ENCODE measurements around the gene SLC25A13. TPM values are rescaled to one million over a fixed set of nuclear protein-coding genes. Genes with fewer than 3 reads are reported as not detected.

Gene SLC25A13
- total and polyA plus RNA-seq, 2 of the 4 experiments (the other 2 are of a cell fraction), result 7.4 to 11.7 TPM

DNA sequence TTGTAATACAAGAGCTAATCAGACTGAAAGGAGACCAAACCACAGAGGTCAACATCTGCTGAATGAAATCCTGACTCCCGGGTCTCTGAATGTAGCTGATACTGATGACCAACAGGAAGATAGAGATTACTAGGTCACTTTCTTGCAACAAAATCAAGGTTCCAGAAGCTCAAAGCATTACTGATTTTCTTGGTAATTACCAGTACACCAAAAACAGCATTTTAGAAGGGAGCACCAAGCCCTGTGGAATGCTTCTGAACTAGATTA, 177.7 kb downstream of the SLC25A13 start:
- TF ChIP-seq RAD21 (IDR thresholded peaks at IDR 0.05; ENCODE audit: low read length) (no peak), NFE2L2 (IDR thresholded peaks at IDR 0.05; ENCODE audit: low read depth, low read length) (no peak), SMC3 (IDR thresholded peaks at IDR 0.05; ENCODE audit: low read depth, low read length) (no peak), FOS (IDR thresholded peaks at IDR 0.05; ENCODE audit: low read depth, low read length) (no peak), BHLHE40 (IDR thresholded peaks at IDR 0.05; ENCODE audit: low read depth, low read length) (no peak), MAZ (IDR thresholded peaks at IDR 0.05; ENCODE audit: borderline replicate concordance, low read depth, low read length) (no peak), POLR2A (IDR thresholded peaks at IDR 0.05; ENCODE audit: low read depth, low read length) (no peak), CHD1 (IDR thresholded peaks at IDR 0.05; ENCODE audit: low read depth, low read length) (no peak)
- TF ChIP-seq, protein P1, sequence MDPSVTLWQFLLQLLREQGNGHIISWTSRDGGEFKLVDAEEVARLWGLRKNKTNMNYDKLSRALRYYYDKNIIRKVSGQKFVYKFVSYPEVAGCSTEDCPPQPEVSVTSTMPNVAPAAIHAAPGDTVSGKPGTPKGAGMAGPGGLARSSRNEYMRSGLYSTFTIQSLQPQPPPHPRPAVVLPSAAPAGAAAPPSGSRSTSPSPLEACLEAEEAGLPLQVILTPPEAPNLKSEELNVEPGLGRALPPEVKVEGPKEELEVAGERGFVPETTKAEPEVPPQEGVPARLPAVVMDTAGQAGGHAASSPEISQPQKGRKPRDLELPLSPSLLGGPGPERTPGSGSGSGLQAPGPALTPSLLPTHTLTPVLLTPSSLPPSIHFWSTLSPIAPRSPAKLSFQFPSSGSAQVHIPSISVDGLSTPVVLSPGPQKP (IDR thresholded peaks at IDR 0.05; ENCODE audit: borderline replicate concordance, low read depth, low read length), result no peak
- TF ChIP-seq, protein P2, sequence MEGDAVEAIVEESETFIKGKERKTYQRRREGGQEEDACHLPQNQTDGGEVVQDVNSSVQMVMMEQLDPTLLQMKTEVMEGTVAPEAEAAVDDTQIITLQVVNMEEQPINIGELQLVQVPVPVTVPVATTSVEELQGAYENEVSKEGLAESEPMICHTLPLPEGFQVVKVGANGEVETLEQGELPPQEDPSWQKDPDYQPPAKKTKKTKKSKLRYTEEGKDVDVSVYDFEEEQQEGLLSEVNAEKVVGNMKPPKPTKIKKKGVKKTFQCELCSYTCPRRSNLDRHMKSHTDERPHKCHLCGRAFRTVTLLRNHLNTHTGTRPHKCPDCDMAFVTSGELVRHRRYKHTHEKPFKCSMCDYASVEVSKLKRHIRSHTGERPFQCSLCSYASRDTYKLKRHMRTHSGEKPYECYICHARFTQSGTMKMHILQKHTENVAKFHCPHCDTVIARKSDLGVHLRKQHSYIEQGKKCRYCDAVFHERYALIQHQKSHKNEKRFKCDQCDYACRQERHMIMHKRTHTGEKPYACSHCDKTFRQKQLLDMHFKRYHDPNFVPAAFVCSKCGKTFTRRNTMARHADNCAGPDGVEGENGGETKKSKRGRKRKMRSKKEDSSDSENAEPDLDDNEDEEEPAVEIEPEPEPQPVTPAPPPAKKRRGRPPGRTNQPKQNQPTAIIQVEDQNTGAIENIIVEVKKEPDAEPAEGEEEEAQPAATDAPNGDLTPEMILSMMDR (conservative IDR thresholded peaks at IDR 0.05; ENCODE audit: low read depth, low read length), result no peak
- intact Hi-C loops (cut with micrococcal nuclease) (no loop called here), in situ Hi-C loops (cut with MboI; ENCODE audit: low sequenced_read_pairs) (no loop called here), dilution Hi-C loops (cut with HindIII; ENCODE audit: low sequenced_read_pairs, unreplicated experiment) (no loop called here)
- ATAC-seq (ENCODE audit: low read depth) (no peak), DNase-seq (peak; percentile 18)
- Histone ChIP-seq H3K4me2 (ENCODE audit: low read depth, low read length) (no peak overlapping the region), H3K9me1 (ENCODE audit: insufficient read depth, low read length) (no peaks in the 10 kb centered on the region; the same call in 1 of the 2 replicates), H3K14ac (replicated peaks; ENCODE audit: low read depth, low read length) (no peak overlapping the region), H2BK120ac (ENCODE audit: low read depth, low read length) (no peak overlapping the region), H4K8ac (ENCODE audit: low read depth in 2 of 2, low read length in 2 of 2) (no peak overlapping the region), H2AFZ (replicated peaks; ENCODE audit: low read length, poor library complexity) (no peak overlapping the region), H4K5ac (ENCODE audit: low read depth, low read length) (no peak overlapping the region), H4K20me1 (ENCODE audit: insufficient read depth, low read length) (no peaks in the 10 kb centered on the region), H2AK5ac (ENCODE audit: low read depth, low read length) (no peak overlapping the region), H2BK15ac (ENCODE audit: low read depth, low read length) (no peak overlapping the region), H3K27me3 (ENCODE audit: control insufficient read depth, insufficient read depth, low read length) (no peaks in the 10 kb centered on the region), H3K23ac (ENCODE audit: low read depth, low read length) (no peak overlapping the region), H3K27ac (ENCODE audit: insufficient read depth, low read length) (no peak overlapping the region), H2BK5ac (ENCODE audit: low read depth, low read length, poor library complexity, severe bottlenecking) (no peak overlapping the region), H4K91ac (ENCODE audit: insufficient read depth, low read depth, low read length) (no peak overlapping the region), H3K18ac (ENCODE audit: low read depth, low read length) (no peak overlapping the region), H3K9ac (ENCODE audit: low read depth, low read length) (no peak overlapping the region), H3K9me3 (ENCODE audit: control insufficient read depth, insufficient read depth, low read length) (no peaks in the 10 kb centered on the region), H3K56ac (ENCODE audit: extremely low read depth, insufficient read depth, low read length) (no peak overlapping the region), H2AK9ac (replicated peaks; ENCODE audit: low read depth, low read length, poor library complexity) (no peak overlapping the region), H3K36me3 (ENCODE audit: control insufficient read depth, insufficient read depth, low read length) (no peaks in the 10 kb centered on the region), H3K79me1 (ENCODE audit: low read depth in 1 of 2, low read length in 2 of 2) (no peaks in the 10 kb centered on the region), H3K4me3 (ENCODE audit: insufficient read depth, low read depth, low read length) (no peak overlapping the region), H2BK20ac (ENCODE audit: low read depth, low read length) (no peak overlapping the region), H3K4ac (ENCODE audit: low read depth, low read length) (no peak overlapping the region), H3K4me1 (ENCODE audit: control insufficient read depth, insufficient read depth, low read length) (no peaks in the 10 kb centered on the region)
- ChIA-PET CTCF (interaction anchor here (1.4 to 1.6 kb wide), 2 partner anchors 11 to 18 kb away, joined by 3 to 7 read pairs; no protein-coding TSS in a partner anchor), POLR2A (ENCODE audit: unreplicated experiment) (no interaction called here)
- WGBS, 2 experiments (ENCODE audit: extremely low coverage in 2 of 2, insufficient read length in 1 of 2), result no CpG with 5 or more reads among the region's 1 CpG
- BruUV-seq (replicated peaks), result no TSS peak

Measured in IMR-90 (cell line).